ENCODE measurements around the gene PTGER1. TPM values are rescaled to one million over a fixed set of nuclear protein-coding genes. Genes with fewer than 3 reads are reported as not detected.

PTGER1 gene
- total and polyA plus RNA-seq, 4 donors: 0.15 to 0.42 (median 0.22) TPM; not detected in 1

- peak within 1 kb of the TSS; percentile 60 to 69 for H3K27ac ChIP-seq (ENCODE audit: low read depth in 1 of 2, low read length in 2 of 2)
- no peak for TF ChIP-seq RXRA (IDR thresholded peaks at IDR 0.05)
- TF ChIP-seq YY1 (IDR thresholded peaks at IDR 0.05): no peak
- TF ChIP-seq REST (IDR thresholded peaks at IDR 0.05): no peak
- no peak for TF ChIP-seq NR2F2 (IDR thresholded peaks at IDR 0.05)
- no peak for TF ChIP-seq EGR1 (IDR thresholded peaks at IDR 0.05; ENCODE audit: low read depth in 2 of 2)
- no peak for TF ChIP-seq JUND (IDR thresholded peaks at IDR 0.05)
- TF ChIP-seq SP1 (IDR thresholded peaks at IDR 0.05): no peak
- TF ChIP-seq TAF1 (conservative IDR thresholded peaks at IDR 0.05): no peak
- TF ChIP-seq HNF4A (conservative IDR thresholded peaks at IDR 0.05): no peak
These were observed 42.2 kb downstream of the PTGER1 start, which contains the start of gene PKN1 for GRCh38 chr19:14432791-14433553. PKN1 (plus strand) TSS chr19:14433306; CDS start chr19:14433522, 216 bp downstream.

GRCh38 chr19:14430712-14431111 is 44.4 kb downstream of the PTGER1 start:
- DNase-seq (ENCODE audit: low spot score): no peak
- no peaks in the 10 kb centered on the region for H3K27me3 ChIP-seq (ENCODE audit: control insufficient read depth in 4 of 4, insufficient read depth in 4 of 4, low read length in 3 of 4)
- H3K9me3 ChIP-seq (ENCODE audit: control insufficient read depth in 4 of 4, low read length in 3 of 4): no peaks in the 10 kb centered on the region
- H3K4me1 ChIP-seq (ENCODE audit: control insufficient read depth in 4 of 4, insufficient read depth in 4 of 4, low read length in 3 of 4): peaks cover 6 to 29% (median 14%) of the 10 kb centered on the region in 4 donors
- no peak overlapping the region for H3K9ac ChIP-seq (ENCODE audit: low read depth in 1 of 2, low read length in 2 of 2)
- WGBS: 78% methylated on average over 3 of the region's 3 CpGs
- H3K27ac ChIP-seq (ENCODE audit: low read depth in 1 of 2, low read length in 2 of 2): no peak overlapping the region
- TF ChIP-seq FOXA2 (IDR thresholded peaks at IDR 0.05) (no peak), CTCF (IDR thresholded peaks at IDR 0.05; ENCODE audit: low read depth, low read length, missing input control) (no peak), MAX (IDR thresholded peaks at IDR 0.05) (no peak), JUND (IDR thresholded peaks at IDR 0.05) (no peak), NR2F2 (IDR thresholded peaks at IDR 0.05) (no peak), EGR1 (IDR thresholded peaks at IDR 0.05; ENCODE audit: low read depth in 2 of 2) (no peak), SP1 (IDR thresholded peaks at IDR 0.05) (no peak), RAD21 (IDR thresholded peaks at IDR 0.05) (no peak), HNF4A (conservative IDR thresholded peaks at IDR 0.05) (no peak), RXRA (IDR thresholded peaks at IDR 0.05) (no peak), ATF3 (IDR thresholded peaks at IDR 0.05) (no peak), HNF4G (IDR thresholded peaks at IDR 0.05) (no peak), ZBTB33 (IDR thresholded peaks at IDR 0.05) (no peak), GABPA (IDR thresholded peaks at IDR 0.05 in 1 of 2, conservative IDR thresholded peaks at IDR 0.05 in 1 of 2) (no peak), REST (IDR thresholded peaks at IDR 0.05) (no peak), FOXA1 (IDR thresholded peaks at IDR 0.05) (no peak), YY1 (IDR thresholded peaks at IDR 0.05) (no peak), TAF1 (conservative IDR thresholded peaks at IDR 0.05) (no peak)
- H3K36me3 ChIP-seq (ENCODE audit: control insufficient read depth in 4 of 4, insufficient read depth in 3 of 4, low read depth in 1 of 4, low read length in 3 of 4): no peaks in the 10 kb centered on the region
- no peak overlapping the region for H3K4me3 ChIP-seq (ENCODE audit: low read depth in 1 of 3, low read length in 3 of 3)

More at GRCh38 chr19:14432791-14433553, 42.2 kb downstream of the PTGER1 start, which contains the start of gene PKN1:
- peak; percentile 65 for DNase-seq (ENCODE audit: low spot score)
- no peaks in the 10 kb centered on the region for H3K27me3 ChIP-seq (ENCODE audit: control insufficient read depth in 4 of 4, insufficient read depth in 4 of 4, low read length in 3 of 4)
- peaks cover 6 to 29% (median 14%) of the 10 kb centered on the region in 4 donors for H3K4me1 ChIP-seq (ENCODE audit: control insufficient read depth in 4 of 4, insufficient read depth in 4 of 4, low read length in 3 of 4)
- H3K36me3 ChIP-seq (ENCODE audit: control insufficient read depth in 4 of 4, insufficient read depth in 3 of 4, low read depth in 1 of 4, low read length in 3 of 4): no peaks in the 10 kb centered on the region
- H3K9ac ChIP-seq (ENCODE audit: low read depth in 1 of 2, low read length in 2 of 2): peak within 1 kb of the TSS; percentile 36 to 69
- no peaks in the 10 kb centered on the region for H3K9me3 ChIP-seq (ENCODE audit: control insufficient read depth in 4 of 4, low read length in 3 of 4)
- 3% methylated on average over 85 of the region's 85 CpGs for WGBS
- peak within 1 kb of the TSS; percentile 49 to 96 (median 75) for H3K4me3 ChIP-seq (ENCODE audit: low read depth in 1 of 3, low read length in 3 of 3)

All from liver (tissue), 9 donors.